Measurements from ENCODE around the gene XRRA1. TPM values are rescaled to one million over a fixed set of nuclear protein-coding genes. Genes with fewer than 3 reads are reported as not detected.

The XRRA1 gene
- total RNA-seq, 1 experiment from 2014 or later = 23.5 TPM

GRCh38 chr11:74926304-74927030 lies 22.4 kb downstream of the XRRA1 start:
- H3K4me1 ChIP-seq (ENCODE audit: insufficient read depth, low read length) = peaks cover 34% of the 10 kb centered on the region
- CTCF ChIA-PET = interaction anchor here (0.5 kb wide), 1 partner anchor 218 kb away, joined by 4 read pairs; no protein-coding TSS in a partner anchor
- POLR2A ChIA-PET (ENCODE audit: unreplicated experiment) = no interaction called here
- no peaks in the 10 kb centered on the region for H3K27me3 ChIP-seq (ENCODE audit: low read length)
- H3K79me2 ChIP-seq (ENCODE audit: low read length) = no peaks in the 10 kb centered on the region
- H3K9me2 ChIP-seq (replicated peaks; ENCODE audit: low read length) = no peaks in the 10 kb centered on the region
- H3K9me3 ChIP-seq (ENCODE audit: low read length) = no peaks in the 10 kb centered on the region
- H3K4me2 ChIP-seq (ENCODE audit: low read length) = peak overlapping the region; percentile 49
- no peak overlapping the region for H3K4me3 ChIP-seq (ENCODE audit: low read length)
- no peaks in the 10 kb centered on the region for H4K20me1 ChIP-seq (ENCODE audit: low read length)
- H3K36me3 ChIP-seq (ENCODE audit: low read depth, low read length) = no peaks in the 10 kb centered on the region
- intact Hi-C loops (cut with micrococcal nuclease) = loop anchor here (5.0 to 10.0 kb wide), 2 partner anchors 61 to 172 kb away; partner anchors contain the start of gene NEU3
- peak overlapping the region; percentile 85 for H3K27ac ChIP-seq (ENCODE audit: low read length)
- no TSS peak for BruUV-seq (replicated peaks)
- H3K9ac ChIP-seq (ENCODE audit: low read length) = no peak overlapping the region
- DNase-seq (peak; percentile 86), ATAC-seq (peak; percentile 72)
- H2AFZ ChIP-seq (ENCODE audit: low read length) = no peak overlapping the region
- H3F3A ChIP-seq (ENCODE audit: low read length, unreplicated experiment) = peaks cover 10% of the 10 kb centered on the region
- TF ChIP-seq EZH2phosphoT487 (IDR thresholded peaks at IDR 0.05; ENCODE audit: borderline replicate concordance, low read length) (no peak), CTCF (conservative IDR thresholded peaks at IDR 0.05; ENCODE audit: low read depth, low read length) (no peak), EZH2 (IDR thresholded peaks at IDR 0.05; ENCODE audit: low read length, unreplicated experiment) (no peak)

- H3K79me2 ChIP-seq (ENCODE audit: low read length) = no peaks in the 10 kb centered on the region
- H3K27me3 ChIP-seq (ENCODE audit: low read length) = no peaks in the 10 kb centered on the region
- H3K36me3 ChIP-seq (ENCODE audit: low read depth, low read length) = no peaks in the 10 kb centered on the region
- no peaks in the 10 kb centered on the region for H3K9me2 ChIP-seq (replicated peaks; ENCODE audit: low read length)
- peaks cover 34% of the 10 kb centered on the region for H3K4me1 ChIP-seq (ENCODE audit: insufficient read depth, low read length)
- peaks cover 10% of the 10 kb centered on the region for H3F3A ChIP-seq (ENCODE audit: low read length, unreplicated experiment)
- TF ChIP-seq EZH2 (IDR thresholded peaks at IDR 0.05; ENCODE audit: low read length, unreplicated experiment) = no peak
- no peaks in the 10 kb centered on the region for H4K20me1 ChIP-seq (ENCODE audit: low read length)
- peak overlapping the region; percentile 49 for H3K4me2 ChIP-seq (ENCODE audit: low read length)
- POLR2A ChIA-PET (ENCODE audit: unreplicated experiment) = no interaction called here
- BruUV-seq (replicated peaks) = no TSS peak
- peak; percentile 76 for DNase-seq
- intact Hi-C loops (cut with micrococcal nuclease) = loop anchor here (5.0 to 10.0 kb wide), 2 partner anchors 62 to 170 kb away; partner anchors contain the start of gene NEU3
- H3K9me3 ChIP-seq (ENCODE audit: low read length) = no peaks in the 10 kb centered on the region
- peak; percentile 51 for ATAC-seq
- no peak overlapping the region for H3K4me3 ChIP-seq (ENCODE audit: low read length)
- H3K9ac ChIP-seq (ENCODE audit: low read length) = peak overlapping the region; percentile 42; the same call in 1 of the 2 replicates
- no peak overlapping the region for H2AFZ ChIP-seq (ENCODE audit: low read length)
- CTCF ChIA-PET = interaction anchor here (0.6 to 0.8 kb wide), 2 partner anchors 59 to 280 kb away, joined by 3 to 4 read pairs; no protein-coding TSS in a partner anchor
- H3K27ac ChIP-seq (ENCODE audit: low read length) = peak overlapping the region; percentile 85
Measured at GRCh38 chr11:74925281-74925680, 23.6 kb downstream of the XRRA1 start.

GRCh38 chr11:74923125-74923524 lies 25.8 kb downstream of the XRRA1 start:
- H3K27ac ChIP-seq (ENCODE audit: low read length) = no peak overlapping the region
- intact Hi-C loops (cut with micrococcal nuclease) = loop anchor here (10.0 kb wide), 1 partner anchor 168 kb away; no protein-coding TSS in a partner anchor
- peaks cover 33% of the 10 kb centered on the region for H3K4me1 ChIP-seq (ENCODE audit: insufficient read depth, low read length)
- ChIA-PET CTCF (interaction anchor here (0.6 kb wide), 1 partner anchor 15 kb away, joined by 4 read pairs; no protein-coding TSS in a partner anchor), POLR2A (ENCODE audit: unreplicated experiment) (no interaction called here)
- no peak for ATAC-seq
- no peaks in the 10 kb centered on the region for H3K9me3 ChIP-seq (ENCODE audit: low read length)
- peaks cover 4% of the 10 kb centered on the region; the same call in 1 of the 2 replicates for H3K36me3 ChIP-seq (ENCODE audit: low read depth, low read length)
- DNase-seq = no peak
- no peaks in the 10 kb centered on the region for H3K79me2 ChIP-seq (ENCODE audit: low read length)
- H3K9ac ChIP-seq (ENCODE audit: low read length) = no peak overlapping the region
- no peak overlapping the region for H3K4me2 ChIP-seq (ENCODE audit: low read length)
- no peak overlapping the region for H3K4me3 ChIP-seq (ENCODE audit: low read length)
- no peaks in the 10 kb centered on the region for H3K27me3 ChIP-seq (ENCODE audit: low read length)
- peaks cover 10% of the 10 kb centered on the region for H3F3A ChIP-seq (ENCODE audit: low read length, unreplicated experiment)
- H2AFZ ChIP-seq (ENCODE audit: low read length) = no peak overlapping the region
- H3K9me2 ChIP-seq (replicated peaks; ENCODE audit: low read length) = no peaks in the 10 kb centered on the region
- no peaks in the 10 kb centered on the region for H4K20me1 ChIP-seq (ENCODE audit: low read length)
- BruUV-seq (replicated peaks) = no TSS peak
- TF ChIP-seq EZH2 (IDR thresholded peaks at IDR 0.05; ENCODE audit: low read length, unreplicated experiment) = no peak
- no peak for TF ChIP-seq EZH2phosphoT487 (IDR thresholded peaks at IDR 0.05; ENCODE audit: borderline replicate concordance, low read length)
- TF ChIP-seq CTCF (conservative IDR thresholded peaks at IDR 0.05; ENCODE audit: low read depth, low read length) = no peak

All from PC-3 (cell line).